Mucosa of rectum (tissue), 2 donors: ENCODE data around the gene SSR1.
A peak's percentile ranks its signal among the peaks of the same experiment; 100 is the strongest.

Source experiments
- H3K27ac ChIP-seq, 2 donors: one replicate each; pipeline ENCODE4 v1.7.0; 2013; ENCODE audit warnings: inconsistent platforms in 2 of 2, low read depth in 2 of 2, low read length in 2 of 2
- H3K27me3 ChIP-seq, 2 donors: one replicate each; pipeline ENCODE4 v1.7.0; 2013; ENCODE audit warnings: low read length in 2 of 2; ENCODE audit not compliant: control insufficient read depth in 2 of 2, insufficient read depth in 2 of 2
- H3K36me3 ChIP-seq, 2 donors: one replicate each; pipeline ENCODE4 v1.7.0; 2013; ENCODE audit warnings: low read length in 2 of 2; ENCODE audit not compliant: control insufficient read depth in 2 of 2, insufficient read depth in 2 of 2
- H3K4me1 ChIP-seq, 2 donors: one replicate each; pipeline ENCODE4 v1.7.0; 2013; ENCODE audit warnings: low read length in 2 of 2, mild to moderate bottlenecking in 1 of 2; ENCODE audit not compliant: control insufficient read depth in 2 of 2, insufficient read depth in 2 of 2
- H3K4me3 ChIP-seq, 2 donors: one replicate each; pipeline ENCODE4 v1.7.0; 2013; ENCODE audit warnings: low read length in 2 of 2
- H3K9ac ChIP-seq, 2 donors: one replicate each; pipeline ENCODE4 v1.7.0; 2013; ENCODE audit warnings: low read length in 2 of 2, low read depth in 1 of 2, mild to moderate bottlenecking in 1 of 2
- H3K9me3 ChIP-seq, 2 donors: one replicate each; pipeline ENCODE4 v1.7.0; 2013; ENCODE audit warnings: low read length in 2 of 2; ENCODE audit not compliant: control insufficient read depth in 2 of 2
- donor health status: healthy.
- donor health status: Normal muscosa, but diverticular disease.

SSR1 gene

DNA sequence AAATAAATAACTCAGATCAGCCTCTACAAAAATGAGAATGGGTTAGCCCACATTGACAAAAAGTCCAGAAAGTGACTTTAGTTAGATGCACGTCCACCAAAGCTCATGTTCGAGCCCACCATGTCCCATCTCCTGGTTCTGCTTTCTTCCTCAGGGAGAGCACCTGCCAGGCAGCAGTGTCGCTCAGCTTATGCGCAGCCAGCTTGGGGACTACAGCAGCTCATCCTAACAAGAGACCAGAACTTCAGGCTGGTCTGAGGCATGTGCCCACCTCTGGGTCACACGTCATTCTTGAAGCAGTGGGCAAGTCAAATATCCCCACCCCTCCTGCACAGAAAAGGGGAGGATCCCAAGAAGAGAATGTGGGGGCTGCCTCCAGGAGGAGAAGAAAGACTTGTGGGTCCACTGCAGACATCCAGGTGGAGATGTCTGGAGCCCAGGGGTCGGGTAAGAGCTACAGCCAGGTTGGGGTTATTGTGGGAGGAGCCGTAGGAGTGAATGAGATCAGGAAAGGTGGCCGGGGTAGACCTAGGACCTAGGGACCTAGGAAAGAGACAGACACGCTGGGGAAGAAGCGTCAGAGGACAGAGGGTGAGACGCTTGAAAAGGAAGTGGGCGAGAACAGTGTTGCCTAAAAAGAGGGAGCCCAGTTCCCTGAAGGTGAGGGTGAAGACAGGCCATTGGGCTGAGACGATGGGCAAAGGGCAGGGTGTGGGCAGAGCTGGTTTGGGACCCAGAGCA lies 52.5 kb downstream of the SSR1 start:
- H3K36me3 ChIP-seq = no peaks in the 10 kb centered on the region
- no peaks in the 10 kb centered on the region for H3K27me3 ChIP-seq
- H3K27ac ChIP-seq = peak overlapping the region; percentile 80 to 87
- peaks cover 14 to 17% of the 10 kb centered on the region in 2 donors for H3K4me1 ChIP-seq
- H3K9ac ChIP-seq = peak overlapping the region; percentile 78 to 80
- no peaks in the 10 kb centered on the region for H3K9me3 ChIP-seq
- peak overlapping the region; percentile 84 to 89 for H3K4me3 ChIP-seq

DNA sequence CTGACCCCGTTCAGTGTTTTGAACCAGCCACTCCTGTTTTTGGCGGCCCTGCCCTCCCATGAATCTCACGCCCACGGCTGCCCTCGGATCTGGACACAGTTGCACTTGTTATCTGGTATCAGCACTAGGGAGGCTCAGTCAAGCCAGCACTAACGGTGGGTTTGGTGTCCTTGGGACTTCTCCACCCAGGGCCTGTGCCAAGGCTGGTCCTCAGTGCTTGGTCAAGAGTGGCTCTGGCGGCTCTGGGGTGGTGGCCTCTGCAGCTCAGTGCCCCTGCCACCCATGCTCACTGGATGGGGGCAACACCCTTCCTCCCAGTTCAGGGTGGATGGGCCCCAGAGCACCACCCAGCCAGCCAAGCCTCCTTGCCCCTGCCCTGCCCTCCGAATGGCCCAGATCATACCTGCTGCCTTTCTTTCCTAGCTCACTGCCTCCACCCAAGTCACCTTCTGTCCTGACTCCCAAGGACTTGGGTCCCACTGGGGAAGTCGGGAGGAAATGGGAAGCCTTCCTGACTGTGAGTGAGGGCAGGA lies 54.7 kb downstream of the SSR1 start:
- Histone ChIP-seq H3K27me3 (no peaks in the 10 kb centered on the region), H3K4me3 (no peak overlapping the region), H3K36me3 (no peaks in the 10 kb centered on the region), H3K9me3 (no peaks in the 10 kb centered on the region), H3K9ac (no peak overlapping the region), H3K27ac (no peak overlapping the region), H3K4me1 (peaks cover 14 to 17% of the 10 kb centered on the region in 2 donors)

GRCh38 chr6:7257521-7258230 lies 55.3 kb downstream of the SSR1 start:
- Histone ChIP-seq H3K27me3 (no peaks in the 10 kb centered on the region), H3K9ac (no peak overlapping the region), H3K36me3 (no peaks in the 10 kb centered on the region), H3K4me1 (peaks cover 14 to 17% of the 10 kb centered on the region in 2 donors), H3K9me3 (no peaks in the 10 kb centered on the region), H3K4me3 (no peak overlapping the region), H3K27ac (no peak overlapping the region)

DNA sequence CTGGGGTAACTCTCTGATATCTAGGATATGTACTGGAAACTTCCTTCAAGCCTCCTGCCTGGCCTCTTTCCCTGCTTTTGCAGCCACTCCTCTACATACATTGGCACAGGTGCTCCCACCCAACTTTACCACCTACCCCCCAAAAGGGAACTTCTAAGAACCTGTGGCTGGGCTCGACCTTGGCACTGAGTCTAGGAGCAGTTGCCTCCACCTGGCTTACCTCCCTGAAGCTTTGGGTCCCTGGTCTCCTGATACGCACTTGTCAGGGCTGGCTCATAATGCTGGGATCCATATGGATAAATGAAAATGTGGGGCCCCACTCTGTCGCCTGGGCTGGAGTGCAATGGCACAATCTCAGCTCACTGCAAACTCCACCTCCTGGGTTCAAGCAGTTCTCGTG lies 56.2 kb downstream of the SSR1 start:
- peaks cover 5 to 7% of the 10 kb centered on the region in 2 donors for H3K36me3 ChIP-seq
- no peaks in the 10 kb centered on the region for H3K9me3 ChIP-seq
- H3K9ac ChIP-seq = no peak overlapping the region
- H3K27ac ChIP-seq = no peak overlapping the region
- H3K4me3 ChIP-seq = no peak overlapping the region
- H3K4me1 ChIP-seq = peaks cover 11 to 14% of the 10 kb centered on the region in 2 donors
- H3K27me3 ChIP-seq = no peaks in the 10 kb centered on the region

DNA sequence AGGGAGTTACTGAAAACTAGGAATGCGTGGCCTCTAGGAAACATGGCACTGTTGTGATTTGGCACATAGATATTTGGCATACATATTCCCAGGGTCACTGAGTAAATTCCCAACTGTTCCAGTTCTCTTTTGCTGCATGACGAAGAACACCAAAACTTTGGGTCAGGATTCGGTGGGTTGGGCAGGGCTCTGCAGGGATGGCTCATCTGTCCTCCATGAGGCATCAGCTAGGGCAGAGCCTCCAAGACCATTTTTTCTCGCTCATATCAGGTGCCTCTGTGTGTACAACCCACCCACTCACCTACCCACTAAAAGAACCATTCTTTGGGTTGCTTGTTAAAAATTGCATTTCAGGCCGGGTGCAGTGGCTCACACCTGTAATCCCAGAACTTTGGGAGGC lies 57.1 kb downstream of the SSR1 start:
- Histone ChIP-seq H3K4me3 (no peak overlapping the region), H3K9ac (no peak overlapping the region), H3K27ac (peak overlapping the region in 1 of 2 donors; percentile 8), H3K9me3 (no peaks in the 10 kb centered on the region), H3K4me1 (peaks cover 5 to 7% of the 10 kb centered on the region in 2 donors), H3K27me3 (no peaks in the 10 kb centered on the region), H3K36me3 (peaks cover 5 to 16% of the 10 kb centered on the region in 2 donors)

DNA sequence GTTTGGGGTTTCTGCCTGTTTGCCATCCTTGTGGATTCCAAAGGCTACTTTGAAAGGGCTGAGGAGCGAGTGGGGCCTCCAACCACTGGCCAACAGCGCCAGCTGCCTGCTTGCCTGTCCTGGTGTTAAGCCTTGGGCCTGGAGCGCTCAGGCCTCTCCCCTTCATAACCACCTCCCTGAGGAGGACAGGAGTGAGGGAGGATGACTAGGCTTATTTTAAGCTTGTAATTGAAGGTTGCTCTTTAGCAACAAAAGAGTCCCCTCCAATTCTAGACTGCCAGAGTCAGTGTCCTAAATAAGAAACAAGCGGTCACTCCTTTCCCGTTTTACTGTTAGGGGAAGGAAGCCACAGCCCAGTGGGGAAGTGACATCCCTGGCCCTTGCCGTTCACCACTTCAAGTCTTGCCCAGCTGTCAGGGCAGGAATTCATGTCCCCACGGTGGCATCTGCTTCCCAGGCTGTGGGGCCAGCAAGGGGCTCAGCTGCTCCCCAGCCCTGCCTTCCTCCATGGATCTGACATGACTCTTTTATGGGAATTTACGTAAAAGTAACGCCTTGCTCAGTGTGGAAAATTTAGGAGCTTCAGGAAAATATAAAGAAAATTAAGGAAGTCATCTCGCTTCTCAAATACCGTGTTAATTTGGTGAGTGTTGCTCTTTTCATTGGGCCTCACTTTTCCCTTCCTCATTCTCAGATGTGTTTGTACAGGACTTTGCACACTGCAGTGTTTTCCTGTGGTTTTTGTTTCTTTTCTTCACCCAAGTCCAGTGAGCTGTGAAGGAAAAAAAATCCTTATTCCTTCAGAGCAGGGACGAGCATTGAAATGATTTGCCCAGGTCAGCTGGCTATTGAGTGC lies 57.8 kb downstream of the SSR1 start:
- H3K9ac ChIP-seq = no peak overlapping the region
- H3K27me3 ChIP-seq = no peaks in the 10 kb centered on the region
- no peak overlapping the region for H3K4me3 ChIP-seq
- peaks cover 10 to 20% of the 10 kb centered on the region in 2 donors for H3K36me3 ChIP-seq
- H3K27ac ChIP-seq = peak overlapping the region; percentile 43 to 53
- no peaks in the 10 kb centered on the region for H3K9me3 ChIP-seq
- H3K4me1 ChIP-seq = peaks cover 0 to under 1% of the 10 kb centered on the region in 2 donors

DNA sequence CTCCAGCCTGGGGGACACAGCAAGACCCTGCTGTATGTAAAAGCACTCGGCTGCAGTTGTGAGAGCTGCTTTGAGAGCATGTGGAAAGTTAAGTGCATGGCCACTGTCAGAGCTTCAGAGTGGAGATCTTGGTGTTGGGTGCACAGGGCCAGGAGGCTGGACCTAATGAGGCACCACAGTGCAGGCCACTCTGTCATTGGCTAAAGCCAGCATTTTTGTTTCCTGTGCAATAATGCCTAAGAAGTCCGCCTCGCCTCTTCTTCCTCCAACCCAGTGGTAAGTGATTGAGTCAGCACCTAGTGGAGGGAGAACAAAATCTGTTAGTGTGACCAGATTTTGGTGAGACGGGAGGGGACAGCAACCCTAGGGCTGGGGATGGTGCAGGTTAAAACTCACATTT lies 60.6 kb downstream of the SSR1 start:
- H3K27me3 ChIP-seq = no peaks in the 10 kb centered on the region
- no peaks in the 10 kb centered on the region for H3K4me1 ChIP-seq
- peak overlapping the region; percentile 24 to 28 for H3K27ac ChIP-seq
- H3K4me3 ChIP-seq = no peak overlapping the region
- no peaks in the 10 kb centered on the region for H3K9me3 ChIP-seq
- no peak overlapping the region for H3K9ac ChIP-seq
- peaks cover 37 to 47% of the 10 kb centered on the region in 2 donors for H3K36me3 ChIP-seq

- Histone ChIP-seq H3K4me1 (no peaks in the 10 kb centered on the region), H3K4me3 (no peak overlapping the region), H3K9ac (no peak overlapping the region), H3K27me3 (no peaks in the 10 kb centered on the region), H3K36me3 (peaks cover 43 to 53% of the 10 kb centered on the region in 2 donors), H3K27ac (peak overlapping the region; percentile 24 to 28), H3K9me3 (no peaks in the 10 kb centered on the region)
Observed at GRCh38 chr6:7251646-7252260, 61.2 kb downstream of the SSR1 start.

- Histone ChIP-seq H3K4me1 (no peaks in the 10 kb centered on the region), H3K27me3 (no peaks in the 10 kb centered on the region), H3K27ac (no peak overlapping the region), H3K9ac (no peak overlapping the region), H3K9me3 (no peaks in the 10 kb centered on the region), H3K4me3 (no peak overlapping the region), H3K36me3 (peaks cover 43 to 60% of the 10 kb centered on the region in 2 donors)
Observed at GRCh38 chr6:7250812-7251211, 62.2 kb downstream of the SSR1 start.
